M059J (cell line): ENCODE results near the gene SCN11A. TPM values are rescaled to one million over a fixed set of nuclear protein-coding genes. Genes with fewer than 3 reads are reported as not detected.
"Not testable (repeated sequence)": the region's sequence is repeated elsewhere in the genome, so short reads cannot be mapped to it uniquely, and the experiment has no call there.

Source experiments
- DNase-seq: peaks from one replicate; pipeline ENCODE4 v3.0.0-alpha.2; 2012; ENCODE audit warnings: low read depth
- total RNA-seq: library from RNA; depleted of rRNA; stranded (reverse); fragments of >200 nt; shearing (Covaris generic); gene quantifications from 2 replicates; pipeline ENCODE4 v1.2.3, GENCODE V29; 2014

The SCN11A gene
- total RNA-seq, 1 experiment from 2014 or later, result not detected

GRCh38 chr3:39065197-39065596 lies 13.5 kb upstream of the SCN11A start:
- peak; percentile 21 for DNase-seq

- DNase-seq, result peak; percentile 14
Measured at GRCh38 chr3:39064646-39065045, 12.9 kb upstream of the SCN11A start.

GRCh38 chr3:39063143-39063542 lies 11.4 kb upstream of the SCN11A start:
- no peak for DNase-seq

GRCh38 chr3:39062180-39062579 lies 10.4 kb upstream of the SCN11A start:
- DNase-seq, result no peak

GRCh38 chr3:39061228-39061627 lies 9.5 kb upstream of the SCN11A start:
- not testable (repeated sequence) for DNase-seq

- DNase-seq, result no peak
Measured at GRCh38 chr3:39056151-39056550, 4.4 kb upstream of the SCN11A start.

- no peak for DNase-seq
Measured at GRCh38 chr3:39053696-39054095, 2.0 kb upstream of the SCN11A start.

- no peak for DNase-seq
Measured at GRCh38 chr3:39052583-39052982, 839 bp upstream of the SCN11A start.

GRCh38 chr3:39050029-39050428 lies 1.7 kb downstream of the SCN11A start:
- no peak for DNase-seq

- peak; percentile 68 for DNase-seq
Measured at GRCh38 chr3:39038165-39038564, 13.6 kb downstream of the SCN11A start.

- no peak for DNase-seq
Measured at GRCh38 chr3:39029556-39029955, 22.2 kb downstream of the SCN11A start.

- DNase-seq, result no peak
Measured at GRCh38 chr3:39028546-39028945, 23.2 kb downstream of the SCN11A start.

GRCh38 chr3:39025222-39025970 lies 26.3 kb downstream of the SCN11A start:
- DNase-seq, result peak; percentile 9

- no peak for DNase-seq
Measured at GRCh38 chr3:39024497-39024896, 27.2 kb downstream of the SCN11A start.

- DNase-seq, result no peak
Measured at GRCh38 chr3:39022286-39022630, 29.5 kb downstream of the SCN11A start.

- no peak for DNase-seq
Measured at GRCh38 chr3:39021465-39022285, 30.1 kb downstream of the SCN11A start.

- DNase-seq, result no peak
Measured at GRCh38 chr3:39021029-39021428, 30.7 kb downstream of the SCN11A start.

GRCh38 chr3:39019299-39019698 lies 32.4 kb downstream of the SCN11A start:
- no peak for DNase-seq

- no peak for DNase-seq
Measured at GRCh38 chr3:39015418-39015817, 36.3 kb downstream of the SCN11A start.

- no peak for DNase-seq
Measured at GRCh38 chr3:39013921-39014509, 37.7 kb downstream of the SCN11A start.

GRCh38 chr3:39013289-39013688 lies 38.5 kb downstream of the SCN11A start:
- DNase-seq, result no peak

- no peak for DNase-seq
Measured at GRCh38 chr3:39011191-39011736, 40.5 kb downstream of the SCN11A start.

- DNase-seq, result no peak
Measured at GRCh38 chr3:39005295-39005694, 46.4 kb downstream of the SCN11A start.
